Measurements from ENCODE around the gene PROC. TPM values are rescaled to one million over a fixed set of nuclear protein-coding genes. Genes with fewer than 3 reads are reported as not detected.
"Not testable (repeated sequence)": the region's sequence is repeated elsewhere in the genome, so short reads cannot be mapped to it uniquely, and the experiment has no call there.

PROC gene
- total RNA-seq, 2 experiments from 2014 or later = not detected

- Mint-ChIP-seq H3K9me3 (no peaks in the 10 kb centered on the region), H3K4me3 (no peak overlapping the region), H3K36me3 (ENCODE audit: low read depth) (peaks cover 3% of the 10 kb centered on the region), H3K4me1 (peaks cover 14% of the 10 kb centered on the region), H3K27ac (no peak overlapping the region), H3K27me3 (peaks cover 19% of the 10 kb centered on the region)
- ChIA-PET POLR2A (no interaction called here), CTCF (interaction anchor here (1.2 kb wide), 1 partner anchor 36 kb away, joined by 3 read pairs; no protein-coding TSS in a partner anchor)
- no peak for DNase-seq
These were observed 33.8 kb downstream of the PROC start for GRCh38 chr2:127451981-127452380.

- DNase-seq; H3K9me3 Mint-ChIP-seq; POLR2A ChIA-PET; H3K36me3 Mint-ChIP-seq (ENCODE audit: low read depth); H3K4me3 Mint-ChIP-seq; H3K27ac Mint-ChIP-seq: not testable (repeated sequence)
- Mint-ChIP-seq H3K27me3 (peaks cover 16% of the 10 kb centered on the region), H3K4me1 (peaks cover 14% of the 10 kb centered on the region)
- CTCF ChIA-PET = interaction anchor here (1.2 kb wide), 1 partner anchor 36 kb away, joined by 3 read pairs; no protein-coding TSS in a partner anchor
These were observed 34.2 kb downstream of the PROC start for GRCh38 chr2:127452423-127452822.

GRCh38 chr2:127453013-127453391 is 34.8 kb downstream of the PROC start:
- H3K4me1 Mint-ChIP-seq = peaks cover 19% of the 10 kb centered on the region
- H3K27me3 Mint-ChIP-seq = peaks cover 10% of the 10 kb centered on the region
- DNase-seq = no peak
- H3K9me3 Mint-ChIP-seq = no peaks in the 10 kb centered on the region
- peaks cover 8% of the 10 kb centered on the region for H3K36me3 Mint-ChIP-seq (ENCODE audit: low read depth)
- POLR2A ChIA-PET = no interaction called here
- H3K4me3 Mint-ChIP-seq = no peak overlapping the region
- CTCF ChIA-PET = no interaction called here
- H3K27ac Mint-ChIP-seq = no peak overlapping the region

- Mint-ChIP-seq H3K36me3 (ENCODE audit: low read depth) (peaks cover 8% of the 10 kb centered on the region), H3K4me3 (no peak overlapping the region), H3K9me3 (no peaks in the 10 kb centered on the region), H3K4me1 (peaks cover 19% of the 10 kb centered on the region), H3K27me3 (peaks cover 5% of the 10 kb centered on the region), H3K27ac (no peak overlapping the region)
- POLR2A ChIA-PET = no interaction called here
- DNase-seq = no peak
- CTCF ChIA-PET = no interaction called here
These were observed 35.4 kb downstream of the PROC start for GRCh38 chr2:127453392-127454171.

- no peaks in the 10 kb centered on the region for H3K9me3 Mint-ChIP-seq
- no peak overlapping the region for H3K4me3 Mint-ChIP-seq
- H3K36me3 Mint-ChIP-seq (ENCODE audit: low read depth) = peaks cover 8% of the 10 kb centered on the region
- DNase-seq = no peak
- H3K27me3 Mint-ChIP-seq = no peaks in the 10 kb centered on the region
- H3K4me1 Mint-ChIP-seq = peaks cover 19% of the 10 kb centered on the region
- no peak overlapping the region for H3K27ac Mint-ChIP-seq
- ChIA-PET CTCF (interaction anchor here (0.6 to 1.3 kb wide), 4 partner anchors 8 to 185 kb away, joined by 3 to 6 read pairs (median 5); no protein-coding TSS in a partner anchor), POLR2A (interaction anchor here (1.2 to 1.6 kb wide), 2 partner anchors 11 to 161 kb away, joined by 3 read pairs; partner anchors contain the start of gene ERCC3)
These were observed 36.7 kb downstream of the PROC start for GRCh38 chr2:127454595-127455565.

- CTCF ChIA-PET = interaction anchor here (0.6 to 1.3 kb wide), 4 partner anchors 9 to 186 kb away, joined by 3 to 6 read pairs (median 5); no protein-coding TSS in a partner anchor
- peak; percentile 37 for DNase-seq
These were observed 37.6 kb downstream of the PROC start for GRCh38 chr2:127455566-127456493.

GRCh38 chr2:127456960-127457359 is 38.7 kb downstream of the PROC start:
- Mint-ChIP-seq H3K4me3 (no peak overlapping the region), H3K4me1 (peaks cover 19% of the 10 kb centered on the region), H3K36me3 (ENCODE audit: low read depth) (peaks cover 8% of the 10 kb centered on the region), H3K9me3 (no peaks in the 10 kb centered on the region), H3K27ac (no peak overlapping the region), H3K27me3 (no peaks in the 10 kb centered on the region)
- POLR2A ChIA-PET = interaction anchor here (1.4 kb wide), 1 partner anchor 70 kb away, joined by 3 read pairs; no protein-coding TSS in a partner anchor
- CTCF ChIA-PET = no interaction called here
- DNase-seq = no peak

More at GRCh38 chr2:127455566-127456493, 37.6 kb downstream of the PROC start:
- Mint-ChIP-seq H3K9me3 (no peaks in the 10 kb centered on the region), H3K27me3 (no peaks in the 10 kb centered on the region), H3K4me1 (peaks cover 19% of the 10 kb centered on the region), H3K36me3 (ENCODE audit: low read depth) (peaks cover 8% of the 10 kb centered on the region), H3K4me3 (no peak overlapping the region), H3K27ac (peak overlapping the region; percentile 0)
- POLR2A ChIA-PET = interaction anchor here (1.2 to 1.6 kb wide), 3 partner anchors 12 to 162 kb away, joined by 3 read pairs; partner anchors contain the start of gene ERCC3

- Mint-ChIP-seq H3K4me1 (peaks cover 17% of the 10 kb centered on the region), H3K36me3 (ENCODE audit: low read depth) (peaks cover 7% of the 10 kb centered on the region), H3K9me3 (no peaks in the 10 kb centered on the region), H3K27me3 (no peaks in the 10 kb centered on the region), H3K27ac (no peak overlapping the region), H3K4me3 (no peak overlapping the region)
- ChIA-PET CTCF (no interaction called here), POLR2A (interaction anchor here (1.0 kb wide), 1 partner anchor 13 kb away, joined by 3 read pairs; no protein-coding TSS in a partner anchor)
- no peak for DNase-seq
These were observed 44.2 kb downstream of the PROC start for GRCh38 chr2:127462461-127462860.

GRCh38 chr2:127463155-127463991 is 45.1 kb downstream of the PROC start:
- POLR2A ChIA-PET = interaction anchor here (1.0 kb wide), 1 partner anchor 12 kb away, joined by 3 read pairs; no protein-coding TSS in a partner anchor
- no peak for DNase-seq
- no peaks in the 10 kb centered on the region for H3K27me3 Mint-ChIP-seq
- H3K27ac Mint-ChIP-seq = no peak overlapping the region
- peaks cover 6% of the 10 kb centered on the region for H3K36me3 Mint-ChIP-seq (ENCODE audit: low read depth)
- H3K4me3 Mint-ChIP-seq = no peak overlapping the region
- CTCF ChIA-PET = no interaction called here
- H3K9me3 Mint-ChIP-seq = no peaks in the 10 kb centered on the region
- peaks cover 13% of the 10 kb centered on the region for H3K4me1 Mint-ChIP-seq

- CTCF ChIA-PET = interaction anchor here (0.9 kb wide), 1 partner anchor 14 kb away, joined by 3 read pairs; no protein-coding TSS in a partner anchor
- H3K4me1 Mint-ChIP-seq = peaks cover 13% of the 10 kb centered on the region
- POLR2A ChIA-PET = no interaction called here
- H3K36me3 Mint-ChIP-seq (ENCODE audit: low read depth) = peaks cover 12% of the 10 kb centered on the region
- H3K27ac Mint-ChIP-seq = no peak overlapping the region
- DNase-seq = no peak
- no peak overlapping the region for H3K4me3 Mint-ChIP-seq
- H3K27me3 Mint-ChIP-seq = no peaks in the 10 kb centered on the region
- no peaks in the 10 kb centered on the region for H3K9me3 Mint-ChIP-seq
These were observed 46.4 kb downstream of the PROC start for GRCh38 chr2:127464470-127465257.

GRCh38 chr2:127465258-127465657 is 47.0 kb downstream of the PROC start:
- ChIA-PET CTCF (no interaction called here), POLR2A (no interaction called here)
- Mint-ChIP-seq H3K4me1 (peaks cover 13% of the 10 kb centered on the region), H3K36me3 (ENCODE audit: low read depth) (peaks cover 12% of the 10 kb centered on the region), H3K27me3 (no peaks in the 10 kb centered on the region), H3K4me3 (no peak overlapping the region), H3K27ac (no peak overlapping the region), H3K9me3 (no peaks in the 10 kb centered on the region)
- no peak for DNase-seq
